Lower lobe of right lung (tissue), 2 donors: ENCODE results near the gene GALNT17. TPM values are rescaled to one million over a fixed set of nuclear protein-coding genes. Genes with fewer than 3 reads are reported as not detected.

Experiments
- ATAC-seq, 2 donors: fragments of 200-7000 bp; cut with Tn5 transposase; one replicate each; pipeline ENCODE4 v1.9.1; 2020 to 2022; ENCODE audit warnings: mild to moderate bottlenecking in 2 of 2, moderate library complexity in 2 of 2
- DNase-seq: peaks from one replicate; pipeline ENCODE4 v3.0.0-alpha.2; 2020
- H3K27ac ChIP-seq: fragments of 200-600 bp; one replicate; pipeline ENCODE4 v1.8.0; 2022
- H3K27me3 ChIP-seq: fragments of 200-600 bp; one replicate; pipeline ENCODE4 v1.8.0; 2022; ENCODE audit warnings: low read depth
- H3K36me3 ChIP-seq: fragments of 200-600 bp; one replicate; pipeline ENCODE4 v1.8.0; 2022; ENCODE audit warnings: mild to moderate bottlenecking
- H3K4me1 ChIP-seq: fragments of 200-600 bp; one replicate; pipeline ENCODE4 v1.8.0; 2022
- H3K4me3 ChIP-seq: fragments of 200-600 bp; one replicate; pipeline ENCODE4 v1.8.0; 2022; ENCODE audit warnings: mild to moderate bottlenecking
- H3K9me3 ChIP-seq: fragments of 200-600 bp; one replicate; pipeline ENCODE4 v1.8.0; 2022
- intact Hi-C: fragments of 100-400 bp; cut with DNase I; formaldehyde crosslinking; loops from one replicate; pipeline ENCODE4 v1.11.0; 2022
- total RNA-seq: library from RNA; stranded (reverse); fragmentation: NEBNext Ultra II Directional; extraction: Animal tissue kit (Norgen Biotek cat#: 25700); gene quantifications from one replicate; pipeline ENCODE4 v1.2.1, GENCODE V29; 2021
- TF ChIP-seq, protein P1 (sequence below): fragments of 200-600 bp; IDR thresholded peaks from one replicate; pipeline ENCODE4 v1.8.0; 2022; ENCODE audit warnings: antibody characterized with exemption, mild to moderate bottlenecking
- donor health status: DM: no; HTN: yes; CAD: no; lungs with severe emphysema.

The GALNT17 gene
- total RNA-seq, 1 donor from 2014 or later: 6.6 TPM

DNA sequence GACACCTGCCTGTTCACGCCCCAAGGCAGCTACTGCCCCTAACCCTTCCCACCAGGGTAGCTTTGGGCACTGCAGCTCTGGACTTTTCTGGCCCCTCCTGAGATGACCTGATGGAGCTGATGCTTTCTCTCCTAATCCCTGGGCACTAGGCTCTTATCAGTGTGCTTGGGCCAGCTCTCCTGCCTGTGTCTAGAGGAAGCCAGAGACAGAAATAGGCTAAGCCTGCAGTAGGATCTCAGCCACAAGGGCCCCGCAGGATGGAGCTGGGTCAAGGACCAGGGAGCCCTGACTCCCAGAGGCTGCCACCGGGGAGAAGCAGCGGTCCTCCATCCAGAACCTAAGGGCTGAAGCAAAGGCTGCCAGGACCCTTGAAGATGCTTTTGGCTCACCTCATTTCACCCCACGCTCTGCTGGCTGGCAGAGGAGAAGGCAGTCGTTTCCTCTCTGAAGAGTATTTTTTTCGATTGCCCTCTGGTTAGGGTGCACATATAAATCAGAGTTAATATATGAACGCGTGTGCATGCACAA lies 580.8 kb downstream of the GALNT17 start:
- Histone ChIP-seq H3K27me3 (no peaks in the 10 kb centered on the region), H3K36me3 (no peaks in the 10 kb centered on the region), H3K9me3 (no peaks in the 10 kb centered on the region), H3K27ac (no peak overlapping the region), H3K4me1 (no peaks in the 10 kb centered on the region), H3K4me3 (no peak overlapping the region)
- TF ChIP-seq, protein P1, sequence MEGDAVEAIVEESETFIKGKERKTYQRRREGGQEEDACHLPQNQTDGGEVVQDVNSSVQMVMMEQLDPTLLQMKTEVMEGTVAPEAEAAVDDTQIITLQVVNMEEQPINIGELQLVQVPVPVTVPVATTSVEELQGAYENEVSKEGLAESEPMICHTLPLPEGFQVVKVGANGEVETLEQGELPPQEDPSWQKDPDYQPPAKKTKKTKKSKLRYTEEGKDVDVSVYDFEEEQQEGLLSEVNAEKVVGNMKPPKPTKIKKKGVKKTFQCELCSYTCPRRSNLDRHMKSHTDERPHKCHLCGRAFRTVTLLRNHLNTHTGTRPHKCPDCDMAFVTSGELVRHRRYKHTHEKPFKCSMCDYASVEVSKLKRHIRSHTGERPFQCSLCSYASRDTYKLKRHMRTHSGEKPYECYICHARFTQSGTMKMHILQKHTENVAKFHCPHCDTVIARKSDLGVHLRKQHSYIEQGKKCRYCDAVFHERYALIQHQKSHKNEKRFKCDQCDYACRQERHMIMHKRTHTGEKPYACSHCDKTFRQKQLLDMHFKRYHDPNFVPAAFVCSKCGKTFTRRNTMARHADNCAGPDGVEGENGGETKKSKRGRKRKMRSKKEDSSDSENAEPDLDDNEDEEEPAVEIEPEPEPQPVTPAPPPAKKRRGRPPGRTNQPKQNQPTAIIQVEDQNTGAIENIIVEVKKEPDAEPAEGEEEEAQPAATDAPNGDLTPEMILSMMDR: no peak
- ATAC-seq: no peak
- no peak for DNase-seq
- intact Hi-C loops: no loop called here

DNA sequence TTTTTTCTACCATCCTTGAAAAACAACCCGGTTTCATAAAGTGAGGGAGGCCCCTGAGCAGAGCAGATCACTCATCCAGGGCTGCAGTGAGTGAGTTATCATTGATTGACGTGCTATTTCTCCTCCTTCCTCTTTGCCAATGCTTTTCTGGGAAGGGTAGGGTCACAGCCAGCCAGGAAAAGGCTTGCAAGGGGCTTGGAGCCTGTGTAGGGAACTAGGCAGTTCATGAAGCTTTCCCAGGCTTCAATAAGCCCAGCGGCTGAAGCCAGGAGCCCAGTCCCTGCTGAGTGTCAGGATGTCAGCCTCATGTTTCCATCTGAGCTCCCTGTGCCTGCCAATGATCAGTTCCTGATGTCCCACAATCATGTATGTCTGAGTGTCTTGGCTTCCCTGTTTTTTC lies 584.7 kb downstream of the GALNT17 start:
- intact Hi-C loops: no loop called here
- ATAC-seq (peak in 1 of 2 donors; percentile 39), DNase-seq (no peak)
- Histone ChIP-seq H3K36me3 (no peaks in the 10 kb centered on the region), H3K9me3 (no peaks in the 10 kb centered on the region), H3K27ac (no peak overlapping the region), H3K4me3 (no peak overlapping the region), H3K4me1 (no peaks in the 10 kb centered on the region), H3K27me3 (no peaks in the 10 kb centered on the region)
- TF ChIP-seq, protein P1: no peak

DNA sequence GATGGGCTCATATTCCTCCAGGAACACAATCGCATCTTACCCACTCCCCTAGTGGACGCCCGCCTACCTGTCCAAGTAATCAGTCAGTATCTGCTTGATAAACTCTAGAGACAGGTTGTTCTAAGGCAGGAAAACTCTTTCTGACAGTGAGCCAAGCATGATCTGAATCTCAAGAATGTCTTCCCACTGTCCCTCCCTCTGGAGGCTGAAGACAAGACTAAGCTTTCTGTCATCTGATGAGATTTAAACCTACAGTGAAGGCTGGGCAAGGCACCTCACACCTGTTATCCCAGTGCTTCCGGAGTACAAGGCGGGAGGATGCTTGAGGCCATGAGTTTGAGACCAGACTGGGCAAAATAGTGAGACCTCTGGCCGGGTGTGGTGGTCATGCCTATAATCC lies 586.6 kb downstream of the GALNT17 start:
- H3K4me1 ChIP-seq: no peaks in the 10 kb centered on the region
- H3K36me3 ChIP-seq: no peaks in the 10 kb centered on the region
- H3K4me3 ChIP-seq: no peak overlapping the region
- H3K27ac ChIP-seq: no peak overlapping the region
- ATAC-seq (no peak), DNase-seq (no peak)
- no peaks in the 10 kb centered on the region for H3K9me3 ChIP-seq
- H3K27me3 ChIP-seq: no peaks in the 10 kb centered on the region
- intact Hi-C loops: no loop called here
- TF ChIP-seq, protein P1: no peak

DNA sequence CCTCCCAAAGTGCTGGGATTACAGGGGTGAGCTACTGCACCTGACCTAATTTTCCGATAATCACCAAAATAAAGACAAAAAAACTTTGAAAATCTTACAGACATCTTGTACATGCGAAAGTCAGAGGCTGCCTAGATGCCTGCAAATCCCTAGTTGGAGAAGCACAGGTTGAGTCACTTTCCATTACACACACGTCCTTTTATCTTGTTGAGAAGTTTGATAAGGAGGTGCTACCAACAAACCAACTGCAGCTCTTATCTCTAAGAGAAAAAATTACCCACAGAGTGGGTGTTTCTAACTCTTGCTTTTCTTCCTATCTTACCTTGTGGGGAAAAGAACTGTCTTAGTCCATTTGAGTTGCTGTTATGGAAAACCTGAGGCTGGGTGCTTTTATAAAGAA lies 589.8 kb downstream of the GALNT17 start:
- no peaks in the 10 kb centered on the region for H3K27me3 ChIP-seq
- no peak overlapping the region for H3K4me3 ChIP-seq
- TF ChIP-seq, protein P1: no peak
- no peak overlapping the region for H3K27ac ChIP-seq
- no peaks in the 10 kb centered on the region for H3K4me1 ChIP-seq
- DNase-seq: no peak
- H3K9me3 ChIP-seq: no peaks in the 10 kb centered on the region
- intact Hi-C loops: no loop called here
- no peaks in the 10 kb centered on the region for H3K36me3 ChIP-seq
- no peak for ATAC-seq

DNA sequence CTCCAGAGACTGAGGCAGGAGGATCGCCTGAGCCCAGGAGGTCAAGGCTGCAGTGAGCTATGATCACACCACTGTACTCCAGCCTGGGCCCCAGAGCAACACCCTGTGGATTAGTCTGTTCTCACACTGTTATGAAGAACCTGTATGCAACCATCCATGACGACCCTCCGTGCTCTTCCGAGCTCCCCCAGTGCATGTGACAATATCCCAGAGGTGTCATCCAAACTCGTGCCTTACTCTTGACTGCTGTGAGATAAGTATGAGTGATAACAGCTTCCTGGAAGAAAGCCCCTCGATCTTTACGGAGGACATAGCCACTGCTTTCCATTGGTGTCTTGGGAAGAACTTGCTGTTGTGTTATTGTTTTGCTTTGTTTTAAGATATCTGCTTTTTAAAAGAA lies 591.9 kb downstream of the GALNT17 start:
- H3K27me3 ChIP-seq: no peaks in the 10 kb centered on the region
- H3K4me1 ChIP-seq: no peaks in the 10 kb centered on the region
- no peak overlapping the region for H3K4me3 ChIP-seq
- intact Hi-C loops: no loop called here
- ATAC-seq (no peak), DNase-seq (no peak)
- no peaks in the 10 kb centered on the region for H3K9me3 ChIP-seq
- TF ChIP-seq, protein P1: no peak
- no peak overlapping the region for H3K27ac ChIP-seq
- H3K36me3 ChIP-seq: no peaks in the 10 kb centered on the region

DNA sequence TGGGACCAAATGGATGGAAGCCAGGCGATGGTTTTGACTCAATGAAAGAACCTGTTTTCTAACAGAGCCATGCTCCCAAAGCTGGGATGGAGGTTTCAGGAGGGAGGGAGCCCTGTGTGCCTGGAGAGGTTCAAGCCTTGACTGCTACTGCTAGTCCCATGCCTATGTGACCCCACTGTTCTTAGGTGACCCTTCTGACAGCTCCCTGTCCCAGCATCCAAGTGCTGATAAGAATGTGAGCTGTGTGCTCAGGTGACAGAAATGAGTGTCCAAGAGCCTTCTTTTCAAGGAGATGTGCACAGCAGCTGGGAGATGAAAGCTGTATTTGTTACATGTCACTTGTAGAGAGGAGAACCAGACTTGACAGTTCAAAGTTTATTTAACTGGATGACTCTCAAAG lies 595.4 kb downstream of the GALNT17 start:
- Histone ChIP-seq H3K9me3 (no peaks in the 10 kb centered on the region), H3K4me3 (no peak overlapping the region), H3K36me3 (no peaks in the 10 kb centered on the region), H3K27me3 (no peaks in the 10 kb centered on the region), H3K4me1 (no peaks in the 10 kb centered on the region), H3K27ac (no peak overlapping the region)
- TF ChIP-seq, protein P1: no peak
- DNase-seq (no peak), ATAC-seq (no peak)
- intact Hi-C loops: no loop called here
